ENCODE measurements around the gene OR11G2. TPM values are rescaled to one million over a fixed set of nuclear protein-coding genes. Genes with fewer than 3 reads are reported as not detected.

Gene OR11G2
- polyA plus RNA-seq, 1 of the 3 experiments (the other 2 are of a cell fraction) = not detected

DNA sequence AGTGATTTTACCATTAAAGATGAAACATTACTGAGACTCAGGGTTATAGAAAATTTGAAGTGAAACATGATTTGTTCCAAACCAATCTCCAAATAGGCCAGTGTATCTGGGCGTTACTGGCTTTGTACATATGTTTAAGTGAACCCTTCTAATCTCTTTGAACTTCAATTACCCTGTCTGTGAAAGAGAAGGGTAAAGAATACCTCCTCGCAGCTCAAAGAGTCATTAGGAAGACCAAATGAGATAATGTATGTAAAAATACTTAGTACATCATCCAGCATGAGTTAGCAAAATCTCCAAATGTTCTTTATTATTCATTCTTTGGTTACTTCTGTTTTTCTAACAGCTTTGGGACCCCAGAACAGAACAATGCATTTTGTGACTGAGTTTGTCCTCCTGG, 32.7 kb downstream of the OR11G2 start, which contains the start of gene OR11H6:
Gene OR11H6, plus strand, starts transcription at position 301 of the 400 bp plus-strand sequence. Its CDS starts 0 bp downstream, at position 301.
- H3K9me2 ChIP-seq = no peaks in the 10 kb centered on the region
- H3K79me2 ChIP-seq (ENCODE audit: insufficient read depth) = no peaks in the 10 kb centered on the region
- H3K9ac ChIP-seq = no peak within 1 kb of the TSS
- no peak for DNase-seq
- H3K36me3 ChIP-seq (replicated peaks in 1 of 2; ENCODE audit: control insufficient read depth in 1 of 2, insufficient read depth in 2 of 2, low read length in 1 of 2) = no peaks in the 10 kb centered on the region
- no peak within 1 kb of the TSS for H3K27ac ChIP-seq (ENCODE audit: low read depth in 2 of 2, low read length in 1 of 2)
- H3K4me1 ChIP-seq (ENCODE audit: control insufficient read depth in 1 of 2, insufficient read depth in 2 of 2, low read depth in 1 of 2, low read length in 1 of 2) = no peaks in the 10 kb centered on the region
- no peak within 1 kb of the TSS for H2AFZ ChIP-seq (ENCODE audit: low read depth)
- no peaks in the 10 kb centered on the region for H3K9me3 ChIP-seq
- TF ChIP-seq RAD21 (IDR thresholded peaks at IDR 0.05; ENCODE audit: low read length) (no peak), EP300 (IDR thresholded peaks at IDR 0.05; ENCODE audit: borderline replicate concordance in 1 of 2, low read depth in 1 of 2, low read length in 1 of 2) (no peak), FOSL2 (IDR thresholded peaks at IDR 0.05; ENCODE audit: borderline replicate concordance, low read depth) (no peak), NFIC (IDR thresholded peaks at IDR 0.05; ENCODE audit: borderline replicate concordance) (no peak), MXI1 (IDR thresholded peaks at IDR 0.05; ENCODE audit: low read depth, low read length) (no peak), ELF1 (IDR thresholded peaks at IDR 0.05) (no peak), MEF2A (IDR thresholded peaks at IDR 0.05; ENCODE audit: borderline replicate concordance, low read depth) (no peak), SMC3 (IDR thresholded peaks at IDR 0.05; ENCODE audit: low read depth, low read length) (no peak), JUND (IDR thresholded peaks at IDR 0.05) (no peak), RFX5 (IDR thresholded peaks at IDR 0.05; ENCODE audit: low read length) (no peak)
- TF ChIP-seq, protein P1, sequence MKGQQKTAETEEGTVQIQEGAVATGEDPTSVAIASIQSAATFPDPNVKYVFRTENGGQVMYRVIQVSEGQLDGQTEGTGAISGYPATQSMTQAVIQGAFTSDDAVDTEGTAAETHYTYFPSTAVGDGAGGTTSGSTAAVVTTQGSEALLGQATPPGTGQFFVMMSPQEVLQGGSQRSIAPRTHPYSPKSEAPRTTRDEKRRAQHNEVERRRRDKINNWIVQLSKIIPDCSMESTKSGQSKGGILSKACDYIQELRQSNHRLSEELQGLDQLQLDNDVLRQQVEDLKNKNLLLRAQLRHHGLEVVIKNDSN (IDR thresholded peaks at IDR 0.05; ENCODE audit: borderline replicate concordance, low read depth) = no peak
- TF ChIP-seq, protein P2, sequence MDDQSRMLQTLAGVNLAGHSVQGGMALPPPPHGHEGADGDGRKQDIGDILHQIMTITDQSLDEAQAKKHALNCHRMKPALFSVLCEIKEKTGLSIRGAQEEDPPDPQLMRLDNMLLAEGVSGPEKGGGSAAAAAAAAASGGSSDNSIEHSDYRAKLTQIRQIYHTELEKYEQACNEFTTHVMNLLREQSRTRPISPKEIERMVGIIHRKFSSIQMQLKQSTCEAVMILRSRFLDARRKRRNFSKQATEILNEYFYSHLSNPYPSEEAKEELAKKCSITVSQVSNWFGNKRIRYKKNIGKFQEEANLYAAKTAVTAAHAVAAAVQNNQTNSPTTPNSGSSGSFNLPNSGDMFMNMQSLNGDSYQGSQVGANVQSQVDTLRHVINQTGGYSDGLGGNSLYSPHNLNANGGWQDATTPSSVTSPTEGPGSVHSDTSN (IDR thresholded peaks at IDR 0.05) = no peak
- TF ChIP-seq, protein P3, sequence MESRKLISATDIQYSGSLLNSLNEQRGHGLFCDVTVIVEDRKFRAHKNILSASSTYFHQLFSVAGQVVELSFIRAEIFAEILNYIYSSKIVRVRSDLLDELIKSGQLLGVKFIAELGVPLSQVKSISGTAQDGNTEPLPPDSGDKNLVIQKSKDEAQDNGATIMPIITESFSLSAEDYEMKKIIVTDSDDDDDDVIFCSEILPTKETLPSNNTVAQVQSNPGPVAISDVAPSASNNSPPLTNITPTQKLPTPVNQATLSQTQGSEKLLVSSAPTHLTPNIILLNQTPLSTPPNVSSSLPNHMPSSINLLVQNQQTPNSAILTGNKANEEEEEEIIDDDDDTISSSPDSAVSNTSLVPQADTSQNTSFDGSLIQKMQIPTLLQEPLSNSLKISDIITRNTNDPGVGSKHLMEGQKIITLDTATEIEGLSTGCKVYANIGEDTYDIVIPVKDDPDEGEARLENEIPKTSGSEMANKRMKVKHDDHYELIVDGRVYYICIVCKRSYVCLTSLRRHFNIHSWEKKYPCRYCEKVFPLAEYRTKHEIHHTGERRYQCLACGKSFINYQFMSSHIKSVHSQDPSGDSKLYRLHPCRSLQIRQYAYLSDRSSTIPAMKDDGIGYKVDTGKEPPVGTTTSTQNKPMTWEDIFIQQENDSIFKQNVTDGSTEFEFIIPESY (IDR thresholded peaks at IDR 0.05; ENCODE audit: borderline replicate concordance, low read depth) = no peak
- TF ChIP-seq, protein P4, sequence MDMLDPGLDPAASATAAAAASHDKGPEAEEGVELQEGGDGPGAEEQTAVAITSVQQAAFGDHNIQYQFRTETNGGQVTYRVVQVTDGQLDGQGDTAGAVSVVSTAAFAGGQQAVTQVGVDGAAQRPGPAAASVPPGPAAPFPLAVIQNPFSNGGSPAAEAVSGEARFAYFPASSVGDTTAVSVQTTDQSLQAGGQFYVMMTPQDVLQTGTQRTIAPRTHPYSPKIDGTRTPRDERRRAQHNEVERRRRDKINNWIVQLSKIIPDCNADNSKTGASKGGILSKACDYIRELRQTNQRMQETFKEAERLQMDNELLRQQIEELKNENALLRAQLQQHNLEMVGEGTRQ (IDR thresholded peaks at IDR 0.05; ENCODE audit: borderline replicate concordance, low read depth, low read length) = no peak
- ChIA-PET POLR2A (no interaction called here), CTCF (no interaction called here)
- H4K20me1 ChIP-seq (ENCODE audit: insufficient read depth) = no peaks in the 10 kb centered on the region
- no peak within 1 kb of the TSS for H3K4me3 ChIP-seq (ENCODE audit: low read depth in 2 of 2, low read length in 1 of 2)
- H3K27me3 ChIP-seq (ENCODE audit: insufficient read depth) = peaks cover 21% of the 10 kb centered on the region; the same call in 1 of the 2 replicates
- WGBS (ENCODE audit: low lambda C conversion rate) = 3% methylated on average over 2 of the region's 2 CpGs
- no peak within 1 kb of the TSS for H3K4me2 ChIP-seq
- H3F3A ChIP-seq (replicated peaks; ENCODE audit: insufficient read depth) = no peaks in the 10 kb centered on the region

Measured in SK-N-SH (cell line).